CD4-positive, alpha-beta memory T cell (primary cell): ENCODE data around the gene LTK. TPM values are rescaled to one million over a fixed set of nuclear protein-coding genes. Genes with fewer than 3 reads are reported as not detected.

Experiments
- CTCF ChIA-PET: fragments of 350-600 bp; sonication (Branson Sonifier 250); formaldehyde crosslinking; loops from one replicate; lab custom pipeline; 2021; ENCODE audit warnings: inconsistent platforms; ENCODE audit not compliant: partially characterized antibody; lab: Charles Lee
- POLR2A ChIA-PET: fragments of 350-600 bp; sonication (Branson Sonifier 250); formaldehyde crosslinking; loops from one replicate; lab custom pipeline; 2021; ENCODE audit not compliant: partially characterized antibody; lab: Charles Lee
- DNase-seq, 5 donors: peaks; one replicate each; pipeline versions ENCODE4 v3.0.0 to v3.0.0-alpha.2; 2020 to 2022; ENCODE audit warnings: mixed read lengths in 1 of 5
- H3K27ac ChIP-seq: one replicate; pipeline ENCODE4 v1.7.0; 2013; ENCODE audit warnings: low read depth, low read length
- H3K27me3 ChIP-seq: 2 replicates; pipeline ENCODE4 v1.7.0; 2013; ENCODE audit warnings: mild to moderate bottlenecking, low read length, moderate library complexity; ENCODE audit not compliant: insufficient read depth
- H3K36me3 ChIP-seq: 2 replicates; pipeline ENCODE4 v1.7.0; 2013; ENCODE audit warnings: mild to moderate bottlenecking, low read length, moderate library complexity; ENCODE audit not compliant: insufficient read depth
- H3K4me1 ChIP-seq: 2 replicates; pipeline ENCODE4 v1.7.0; 2013; ENCODE audit warnings: mild to moderate bottlenecking, low read length, moderate library complexity; ENCODE audit not compliant: insufficient read depth
- H3K4me3 ChIP-seq, 2 donors: one replicate each; pipeline ENCODE4 v1.7.0; 2013; ENCODE audit warnings: low read length in 2 of 2, mild to moderate bottlenecking in 1 of 2
- H3K9me3 ChIP-seq, 2 donors: one replicate each; pipeline ENCODE4 v1.7.0; 2013; ENCODE audit warnings: low read length in 2 of 2, control low read depth in 1 of 2; ENCODE audit not compliant: control insufficient read depth in 1 of 2
- H3K27ac Mint-ChIP-seq, 7 donors: one replicate each; pipeline ENCODE4 v1.8.0; 2020 to 2021; ENCODE audit warnings: mixed read lengths in 7 of 7, mild to moderate bottlenecking in 6 of 7, inconsistent platforms in 3 of 7, moderate library complexity in 3 of 7
- H3K27me3 Mint-ChIP-seq, 2 donors: one replicate each; pipeline ENCODE4 v1.8.0; 2020 to 2021; ENCODE audit warnings: mixed read lengths in 2 of 2
- H3K36me3 Mint-ChIP-seq, 2 donors: one replicate each; pipeline ENCODE4 v1.8.0; 2020 to 2021; ENCODE audit warnings: mixed read lengths in 2 of 2, inconsistent platforms in 1 of 2, mild to moderate bottlenecking in 1 of 2
- H3K4me1 Mint-ChIP-seq, 4 donors: one replicate each; pipeline ENCODE4 v1.8.0; 2020 to 2021; ENCODE audit warnings: mixed read lengths in 4 of 4, mild to moderate bottlenecking in 1 of 4
- H3K4me3 Mint-ChIP-seq, 8 donors: one replicate each; pipeline ENCODE4 v1.8.0; 2020 to 2021; ENCODE audit warnings: mixed read lengths in 8 of 8, mild to moderate bottlenecking in 7 of 8, moderate library complexity in 6 of 8, inconsistent platforms in 3 of 8
- H3K9me3 Mint-ChIP-seq, 8 donors: one replicate each; pipeline ENCODE4 v1.8.0; 2020 to 2021; ENCODE audit warnings: mixed read lengths in 8 of 8, mild to moderate bottlenecking in 5 of 8, inconsistent platforms in 3 of 8, moderate library complexity in 1 of 8
- intact Hi-C: fragments of 100-400 bp; cut with micrococcal nuclease; formaldehyde crosslinking; loops from one replicate; pipeline ENCODE4 v1.15.1; 2023
- polyA plus RNA-seq, 2 donors: library from polyadenylated mRNA; unstranded; fragments of 300-500 nt; fragmentation: Illumina TruSeq; gene quantifications; one replicate each; pipeline ENCODE4 v1.2.3, GENCODE V29; 2021
- total RNA-seq, 2 experiments: library from RNA; stranded (reverse); gene quantifications; one replicate each; pipeline ENCODE4 v1.2.3, GENCODE V29; 2021

Gene LTK
- total RNA-seq (1 to 10 TPM; 3.7 to 3.8 TPM), polyA plus RNA-seq (1 to 10 TPM; 1.9 to 5.1 TPM)

GRCh38 chr15:41513506-41514227 lies at the start of gene LTK:
LTK (minus strand) TSS chr15:41513827; CDS start chr15:41513709, 118 bp downstream.
- no peaks in the 10 kb centered on the region for H3K36me3 ChIP-seq
- Mint-ChIP-seq H3K36me3 (peaks cover 0 to 3% of the 10 kb centered on the region in 2 donors), H3K4me3 (peak within 1 kb of the TSS; percentile 81 to 86 (median 83)), H3K4me1 (peaks cover 6 to 33% (median 24%) of the 10 kb centered on the region in 4 donors), H3K27ac (peak within 1 kb of the TSS; percentile 47 to 79 (median 74)), H3K27me3 (peaks cover 10 to 13% of the 10 kb centered on the region in 2 donors), H3K9me3 (no peaks in the 10 kb centered on the region)
- peaks cover 27% of the 10 kb centered on the region for H3K4me1 ChIP-seq
- peaks cover 17% of the 10 kb centered on the region for H3K27me3 ChIP-seq
- CTCF ChIA-PET: interaction anchor here (0.9 kb wide), 1 partner anchor 48 kb away, joined by 3 read pairs; no protein-coding TSS in a partner anchor
- POLR2A ChIA-PET: interaction anchor here (0.7 to 1.8 kb wide), 3 partner anchors 18 to 108 kb away, joined by 4 to 5 read pairs (median 4); partner anchors contain the start of gene ITPKA
- peak within 1 kb of the TSS; percentile 52 to 57 for H3K4me3 ChIP-seq
- H3K9me3 ChIP-seq: no peaks in the 10 kb centered on the region
- DNase-seq: peak in 2 of 5 donors; percentile 25 to 50
- intact Hi-C loops: loop anchor here (2.0 kb wide), 1 partner anchor 49 kb away; no protein-coding TSS in a partner anchor
- H3K27ac ChIP-seq: no peak within 1 kb of the TSS

GRCh38 chr15:41562784-41563198 lies 49.2 kb upstream of the LTK start:
- H3K27ac Mint-ChIP-seq: peak overlapping the region in 1 of 7 donors; percentile 38
- POLR2A ChIA-PET: interaction anchor here (1.5 kb wide), 1 partner anchor 19 kb away, joined by 4 read pairs; the partner anchor contains the start of gene RPAP1

GRCh38 chr15:41562244-41562643 lies 48.6 kb upstream of the LTK start:
- peaks cover 0 to 6% of the 10 kb centered on the region in 2 donors for H3K36me3 Mint-ChIP-seq
- peak overlapping the region in 1 of 8 donors; percentile 65 for H3K4me3 Mint-ChIP-seq
- DNase-seq: no peak
- H3K4me1 Mint-ChIP-seq: peaks cover 8 to 24% (median 16%) of the 10 kb centered on the region in 4 donors
- H3K27me3 ChIP-seq: peaks cover 4% of the 10 kb centered on the region
- peaks cover 0 to 9% of the 10 kb centered on the region in 2 donors for H3K27me3 Mint-ChIP-seq
- H3K9me3 Mint-ChIP-seq: peaks cover 0 to 2% (median 0%) of the 10 kb centered on the region in 8 donors
- no peaks in the 10 kb centered on the region for H3K9me3 ChIP-seq
- no peak overlapping the region for H3K27ac ChIP-seq
- POLR2A ChIA-PET: no interaction called here
- no peaks in the 10 kb centered on the region for H3K36me3 ChIP-seq
- peaks cover 19% of the 10 kb centered on the region for H3K4me1 ChIP-seq
- H3K27ac Mint-ChIP-seq: peak overlapping the region in 1 of 7 donors; percentile 38
- CTCF ChIA-PET: interaction anchor here (0.6 to 1.5 kb wide), 2 partner anchors 24 to 41 kb away, joined by 4 read pairs; no protein-coding TSS in a partner anchor
- intact Hi-C loops: no loop called here
- no peak overlapping the region for H3K4me3 ChIP-seq

More at GRCh38 chr15:41562784-41563198, 49.2 kb upstream of the LTK start:
- intact Hi-C loops: no loop called here
- H3K4me3 ChIP-seq: no peak overlapping the region
- H3K4me1 Mint-ChIP-seq: peaks cover 6 to 19% (median 13%) of the 10 kb centered on the region in 4 donors
- CTCF ChIA-PET: interaction anchor here (0.6 to 1.0 kb wide), 2 partner anchors 23 to 249 kb away, joined by 3 to 4 read pairs; no protein-coding TSS in a partner anchor
- no peaks in the 10 kb centered on the region for H3K9me3 ChIP-seq
- H3K36me3 ChIP-seq: no peaks in the 10 kb centered on the region
- peaks cover 0 to 9% of the 10 kb centered on the region in 2 donors for H3K27me3 Mint-ChIP-seq
- DNase-seq: no peak
- no peak overlapping the region for H3K27ac ChIP-seq
- H3K27me3 ChIP-seq: peaks cover 4% of the 10 kb centered on the region
- H3K4me3 Mint-ChIP-seq: no peak overlapping the region
- H3K4me1 ChIP-seq: peaks cover 16% of the 10 kb centered on the region
- H3K9me3 Mint-ChIP-seq: peaks cover 0 to 2% (median 0%) of the 10 kb centered on the region in 8 donors
- peaks cover 0 to 5% of the 10 kb centered on the region in 2 donors for H3K36me3 Mint-ChIP-seq

- H3K4me1 ChIP-seq: peaks cover 19% of the 10 kb centered on the region
- Mint-ChIP-seq H3K27me3 (peaks cover 0 to 9% of the 10 kb centered on the region in 2 donors), H3K9me3 (peaks cover 0 to 2% (median 0%) of the 10 kb centered on the region in 8 donors), H3K36me3 (peaks cover 0 to 6% of the 10 kb centered on the region in 2 donors), H3K27ac (peak overlapping the region in 1 of 7 donors; percentile 38), H3K4me3 (no peak overlapping the region), H3K4me1 (peaks cover 8 to 24% (median 16%) of the 10 kb centered on the region in 4 donors)
- H3K36me3 ChIP-seq: no peaks in the 10 kb centered on the region
- ChIA-PET CTCF (interaction anchor here (1.0 to 1.5 kb wide), 2 partner anchors 42 to 375 kb away, joined by 3 to 4 read pairs; no protein-coding TSS in a partner anchor), POLR2A (no interaction called here)
- no peak overlapping the region for H3K27ac ChIP-seq
- peaks cover 4% of the 10 kb centered on the region for H3K27me3 ChIP-seq
- DNase-seq: no peak
- H3K9me3 ChIP-seq: no peaks in the 10 kb centered on the region
- intact Hi-C loops: no loop called here
- no peak overlapping the region for H3K4me3 ChIP-seq
Observed at GRCh38 chr15:41561777-41562145, 48.1 kb upstream of the LTK start.

GRCh38 chr15:41561104-41561776 lies 47.6 kb upstream of the LTK start:
- Histone ChIP-seq H3K36me3 (no peaks in the 10 kb centered on the region), H3K4me1 (peaks cover 19% of the 10 kb centered on the region), H3K4me3 (no peak overlapping the region), H3K27me3 (peaks cover 4% of the 10 kb centered on the region), H3K27ac (no peak overlapping the region), H3K9me3 (no peaks in the 10 kb centered on the region)
- Mint-ChIP-seq H3K27ac (peak overlapping the region in 1 of 7 donors; percentile 83), H3K27me3 (peaks cover 0 to 9% of the 10 kb centered on the region in 2 donors), H3K4me3 (peak overlapping the region in 5 of 8 donors; percentile 22 to 79 (median 29)), H3K9me3 (peaks cover 0 to 2% (median 0%) of the 10 kb centered on the region in 8 donors), H3K4me1 (peaks cover 8 to 24% (median 16%) of the 10 kb centered on the region in 4 donors), H3K36me3 (peaks cover 0 to 6% of the 10 kb centered on the region in 2 donors)
- CTCF ChIA-PET: interaction anchor here (1.0 to 1.5 kb wide), 2 partner anchors 42 to 376 kb away, joined by 3 to 4 read pairs; no protein-coding TSS in a partner anchor
- POLR2A ChIA-PET: no interaction called here
- no peak for DNase-seq
- intact Hi-C loops: no loop called here

GRCh38 chr15:41560572-41560874 lies 46.9 kb upstream of the LTK start:
- peaks cover 19% of the 10 kb centered on the region for H3K4me1 ChIP-seq
- intact Hi-C loops: no loop called here
- H3K27ac ChIP-seq: no peak overlapping the region
- H3K4me3 ChIP-seq: no peak overlapping the region
- peaks cover 0 to 6% of the 10 kb centered on the region in 2 donors for H3K36me3 Mint-ChIP-seq
- DNase-seq: no peak
- peaks cover 0 to 9% of the 10 kb centered on the region in 2 donors for H3K27me3 Mint-ChIP-seq
- ChIA-PET CTCF (interaction anchor here (1.5 kb wide), 1 partner anchor 43 kb away, joined by 4 read pairs; no protein-coding TSS in a partner anchor), POLR2A (no interaction called here)
- no peaks in the 10 kb centered on the region for H3K36me3 ChIP-seq
- peak overlapping the region in 3 of 7 donors; percentile 23 to 83 (median 72) for H3K27ac Mint-ChIP-seq
- H3K27me3 ChIP-seq: peaks cover 4% of the 10 kb centered on the region
- peaks cover 8 to 24% (median 16%) of the 10 kb centered on the region in 4 donors for H3K4me1 Mint-ChIP-seq
- H3K4me3 Mint-ChIP-seq: peak overlapping the region in 6 of 8 donors; percentile 28 to 81 (median 48)
- no peaks in the 10 kb centered on the region for H3K9me3 ChIP-seq
- peaks cover 0 to 2% (median 0%) of the 10 kb centered on the region in 8 donors for H3K9me3 Mint-ChIP-seq
